Endothelial cell of umbilical vein (primary cell): ENCODE results near the gene TEX101. TPM values are rescaled to one million over a fixed set of nuclear protein-coding genes. Genes with fewer than 3 reads are reported as not detected.

Experiments
- BruUV-seq: library from RNA; stranded (reverse); fragments of 400-500 nt; replicated peaks from 2 replicates; lab custom pipeline; 2021; lab: Mats Ljungman, UMichigan
- CTCF ChIA-PET: fragments of 300-600, 350-600 bp; sonication (Branson Sonifier 250); formaldehyde crosslinking; loops from one replicate; lab custom pipeline; 2021; ENCODE audit warnings: antibody characterized with exemption, inconsistent platforms; lab: Charles Lee
- POLR2A ChIA-PET: fragments of 300-600, 350-600 bp; sonication (Branson Sonifier 250); formaldehyde crosslinking; loops from one replicate; lab custom pipeline; 2021; ENCODE audit warnings: antibody characterized with exemption, inconsistent platforms; lab: Charles Lee
- DNase-seq: peaks from one replicate; pipeline ENCODE4 v3.0.0-alpha.2; 2011; ENCODE audit warnings: low read depth, low spot score
- FAIRE-seq: peaks from 2 replicates; lab custom pipeline; 2011; peaks lifted over from hg19 to GRCh38; lab: Jason Lieb, UNC
- H2AFZ ChIP-seq: 2 replicates; pipeline ENCODE4 v1.6.0; 2012; ENCODE audit warnings: low read depth, low read length, control low read depth, inconsistent platforms
- H3K27ac ChIP-seq: 2 replicates; pipeline ENCODE4 v1.5.1; 2011; ENCODE audit warnings: low read depth, mild to moderate bottlenecking, control low read depth, low read length, moderate library complexity; ENCODE audit not compliant: insufficient read depth
- H3K27me3 ChIP-seq, 2 experiments: 2 replicates each; pipeline versions ENCODE4 v1.6.0 to v1.6.1; 2011; ENCODE audit warnings: low read length in 2 of 2, mixed read lengths in 1 of 2; ENCODE audit not compliant: control insufficient read depth in 2 of 2, insufficient read depth in 2 of 2
- H3K36me3 ChIP-seq, 2 experiments: 2 replicates in 1 of 2; 3 replicates in 1 of 2; pipeline ENCODE4 v1.5.1; 2011; ENCODE audit warnings: low read length in 2 of 2, mild to moderate bottlenecking in 1 of 2, moderate library complexity in 1 of 2; ENCODE audit not compliant: control insufficient read depth in 2 of 2, insufficient read depth in 2 of 2; ENCODE audit errors: extremely low read depth in 1 of 2
- H3K4me1 ChIP-seq: 3 replicates; pipeline ENCODE4 v1.5.1; 2011; ENCODE audit warnings: mild to moderate bottlenecking, low read length; ENCODE audit not compliant: control insufficient read depth, insufficient read depth; ENCODE audit errors: extremely low read depth
- H3K4me2 ChIP-seq: 2 replicates; pipeline ENCODE4 v1.6.1; 2011; ENCODE audit warnings: low read length, control low read depth, mixed read lengths; ENCODE audit not compliant: insufficient read depth
- H3K4me3 ChIP-seq, 3 experiments: fragments of 200-600 bp in 1 of 3; sonication (generic), shearing (Covaris generic) in 1 of 3; replicated peaks in 1 of 3; 2 replicates each; pipeline ENCODE4 v1.5.1; 2011 to 2016; ENCODE audit warnings: control low read depth in 3 of 3, low read length in 3 of 3, mild to moderate bottlenecking in 2 of 3, inconsistent platforms in 1 of 3, low read depth in 1 of 3, moderate library complexity in 1 of 3; ENCODE audit not compliant: insufficient read depth in 1 of 3
- H3K79me2 ChIP-seq: 2 replicates; pipeline ENCODE4 v1.6.0; 2012; ENCODE audit warnings: low read length, inconsistent platforms; ENCODE audit not compliant: control insufficient read depth, insufficient read depth
- H3K9ac ChIP-seq: replicated peaks from 2 replicates; pipeline ENCODE3; 2011; ENCODE audit warnings: low read length, control low read depth; ENCODE audit not compliant: insufficient read depth; ENCODE audit errors: extremely low read depth
- H3K9me1 ChIP-seq: replicated peaks from 3 replicates; pipeline ENCODE4 v1.6.0; 2011; ENCODE audit warnings: mild to moderate bottlenecking, low read length; ENCODE audit not compliant: control insufficient read depth, insufficient read depth; ENCODE audit errors: extremely low read depth
- H3K9me3 ChIP-seq: replicated peaks from 2 replicates; pipeline ENCODE4 v1.5.1; 2012; ENCODE audit warnings: low read length, inconsistent platforms; ENCODE audit not compliant: control insufficient read depth, insufficient read depth
- H4K20me1 ChIP-seq: replicated peaks from 2 replicates; pipeline ENCODE3; 2011; ENCODE audit warnings: mild to moderate bottlenecking, low read length; ENCODE audit not compliant: control insufficient read depth, insufficient read depth; ENCODE audit errors: extremely low read depth
- EZH2 ChIP-seq: IDR thresholded peaks from 2 replicates; pipeline ENCODE4 v1.6.1; 2012; ENCODE audit warnings: borderline replicate concordance, low read depth, mild to moderate bottlenecking, moderate library complexity, low read length, inconsistent platforms; ENCODE audit not compliant: severe bottlenecking
- FOS ChIP-seq: IDR thresholded peaks from 2 replicates; pipeline ENCODE4 v1.6.1; 2011; ENCODE audit warnings: mild to moderate bottlenecking, low read length, moderate library complexity, borderline replicate concordance; ENCODE audit not compliant: insufficient read depth
- GATA2 ChIP-seq: IDR thresholded peaks from 2 replicates; pipeline ENCODE4 v1.7.0; 2011; ENCODE audit warnings: low read depth, mild to moderate bottlenecking, moderate library complexity, mixed read lengths, low read length; ENCODE audit not compliant: insufficient read length, insufficient read depth
- JUN ChIP-seq: IDR thresholded peaks from 2 replicates; pipeline ENCODE4 v1.6.1; 2011; ENCODE audit warnings: borderline replicate concordance, low read depth; ENCODE audit not compliant: insufficient read length, insufficient read depth
- MYC ChIP-seq: IDR thresholded peaks from one replicate; pipeline ENCODE4 v1.6.1; 2011; ENCODE audit warnings: mild to moderate bottlenecking, low read depth, low read length
- POLR2A ChIP-seq: IDR thresholded peaks from 2 replicates; pipeline ENCODE4 v1.6.1; 2012; ENCODE audit warnings: low read depth, mild to moderate bottlenecking, control low read depth, low read length
- POLR2AphosphoS5 ChIP-seq: IDR thresholded peaks from 2 replicates; pipeline ENCODE4 v1.6.1; 2012; ENCODE audit warnings: low read depth, mild to moderate bottlenecking, control low read depth, low read length, moderate library complexity; ENCODE audit not compliant: insufficient read depth
- dilution Hi-C: fragments of 300-500 bp; cut with MboI; formaldehyde crosslinking; loops from one replicate; pipeline ENCODE4 v1.15.0; 2019; ENCODE audit warnings: low sequenced_read_pairs; ENCODE audit not compliant: extremely low pct_ligation_motif_present
- intact Hi-C: fragments of 100-400 bp; cut with micrococcal nuclease; formaldehyde crosslinking; loops from one replicate; pipeline ENCODE4 v1.10.0; 2022
- polyA plus RNA-seq, 4 experiments: library from polyadenylated mRNA; depleted of rRNA in 3 of 4; stranded (reverse) in 3 of 4; unstranded in 1 of 4; fragments of >200 nt; gene quantifications; 2 replicates each; pipeline versions ENCODE4 v1.2.1 to v1.2.3, GENCODE V29; 2011 to 2012; ENCODE audit warnings: missing spikeins in 1 of 4
- total RNA-seq: library from RNA; stranded (reverse); gene quantifications from 2 replicates; pipeline ENCODE4 v1.2.3, GENCODE V29; 2021
- TF ChIP-seq, protein P1 (sequence below), 2 donors: IDR thresholded peaks; 1 replicate in 1 of 2; 2 replicates in 1 of 2; pipeline ENCODE4 v1.5.1; 2011; ENCODE audit warnings: low read length in 2 of 2, mild to moderate bottlenecking in 2 of 2, moderate library complexity in 2 of 2, control low read depth in 1 of 2, inconsistent platforms in 1 of 2, low read depth in 1 of 2; ENCODE audit not compliant: insufficient read depth in 1 of 2; ENCODE audit errors: extremely low read depth in 1 of 2
- TF ChIP-seq, protein P2 (sequence below): IDR thresholded peaks from 2 replicates; pipeline ENCODE4 v1.6.1; 2011; ENCODE audit not compliant: insufficient read depth, insufficient read length

Gene TEX101
- total and polyA plus RNA-seq, 2 donors (not counting 3 experiments of a cell fraction or from before 2014, with no cell fraction given), result not detected

DNA sequence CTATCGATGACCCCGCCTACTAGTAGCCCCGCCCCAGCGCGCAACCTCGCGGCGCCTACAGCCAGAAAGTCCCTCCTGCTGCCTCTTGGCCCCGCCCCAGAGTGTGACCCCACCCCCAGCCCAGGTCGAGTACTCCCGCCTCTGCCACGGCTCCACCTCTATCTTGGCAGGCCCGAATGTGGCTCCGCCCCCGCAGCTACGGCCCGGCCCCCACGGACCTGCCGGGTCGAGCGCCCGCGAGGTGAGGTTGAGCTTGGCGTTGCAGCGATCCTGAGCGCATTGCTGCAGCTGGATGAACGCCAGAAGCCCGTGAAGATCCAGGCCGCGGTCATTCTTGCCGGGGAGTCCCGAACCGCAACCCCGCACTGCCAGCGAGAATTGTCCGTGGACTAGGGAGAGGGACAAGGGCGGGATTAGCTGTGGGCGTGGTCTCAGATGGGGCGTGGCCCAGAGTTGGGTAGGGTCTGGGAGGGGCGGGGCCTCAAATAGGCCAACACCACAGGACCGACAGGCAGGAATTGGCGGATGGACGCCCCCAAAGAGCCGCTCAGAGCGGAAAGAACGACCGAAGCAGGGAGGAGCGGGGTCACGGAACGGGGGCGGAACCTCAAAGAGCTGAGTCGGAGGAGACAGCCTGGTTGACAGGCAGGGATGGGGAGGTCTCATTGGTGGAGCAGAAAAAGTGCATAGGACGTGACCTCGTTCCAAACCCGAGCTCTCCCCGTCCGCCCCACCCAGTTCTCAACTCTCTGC, 48.9 kb downstream of the TEX101 start:
- H3K4me2 ChIP-seq, result peak overlapping the region; percentile 61
- no peak overlapping the region for H3K9ac ChIP-seq
- H3K4me3 ChIP-seq, result peak overlapping the region; percentile 52 to 63 (median 58)
- no peaks in the 10 kb centered on the region for H4K20me1 ChIP-seq
- peak overlapping the region; percentile 98 for H2AFZ ChIP-seq
- H3K9me1 ChIP-seq, result no peaks in the 10 kb centered on the region
- intact Hi-C loops, result loop anchor here (1.0 to 5.0 kb wide), 3 partner anchors 12 to 64 kb away; partner anchors contain the start of genes ETHE1 and PHLDB3
- FAIRE-seq, result peak; percentile 94
- H3K9me3 ChIP-seq, result no peaks in the 10 kb centered on the region
- peaks cover 14% of the 10 kb centered on the region for H3K4me1 ChIP-seq
- ChIA-PET POLR2A (interaction anchor here (0.7 kb wide), 1 partner anchor 689 kb away, joined by 4 read pairs; no protein-coding TSS in a partner anchor), CTCF (interaction anchor here (0.6 to 3.3 kb wide), 10 partner anchors 11 to 92 kb away, joined by 3 to 30 read pairs (median 4); partner anchors contain the start of gene PHLDB3)
- dilution Hi-C loops, result no loop called here
- H3K79me2 ChIP-seq, result no peaks in the 10 kb centered on the region
- H3K36me3 ChIP-seq, result no peaks in the 10 kb centered on the region
- no TSS peak for BruUV-seq
- peak; percentile 91 for DNase-seq
- H3K27ac ChIP-seq, result no peak overlapping the region
- TF ChIP-seq, protein P1, sequence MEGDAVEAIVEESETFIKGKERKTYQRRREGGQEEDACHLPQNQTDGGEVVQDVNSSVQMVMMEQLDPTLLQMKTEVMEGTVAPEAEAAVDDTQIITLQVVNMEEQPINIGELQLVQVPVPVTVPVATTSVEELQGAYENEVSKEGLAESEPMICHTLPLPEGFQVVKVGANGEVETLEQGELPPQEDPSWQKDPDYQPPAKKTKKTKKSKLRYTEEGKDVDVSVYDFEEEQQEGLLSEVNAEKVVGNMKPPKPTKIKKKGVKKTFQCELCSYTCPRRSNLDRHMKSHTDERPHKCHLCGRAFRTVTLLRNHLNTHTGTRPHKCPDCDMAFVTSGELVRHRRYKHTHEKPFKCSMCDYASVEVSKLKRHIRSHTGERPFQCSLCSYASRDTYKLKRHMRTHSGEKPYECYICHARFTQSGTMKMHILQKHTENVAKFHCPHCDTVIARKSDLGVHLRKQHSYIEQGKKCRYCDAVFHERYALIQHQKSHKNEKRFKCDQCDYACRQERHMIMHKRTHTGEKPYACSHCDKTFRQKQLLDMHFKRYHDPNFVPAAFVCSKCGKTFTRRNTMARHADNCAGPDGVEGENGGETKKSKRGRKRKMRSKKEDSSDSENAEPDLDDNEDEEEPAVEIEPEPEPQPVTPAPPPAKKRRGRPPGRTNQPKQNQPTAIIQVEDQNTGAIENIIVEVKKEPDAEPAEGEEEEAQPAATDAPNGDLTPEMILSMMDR (IDR thresholded peaks at IDR 0.05; ENCODE audit: extremely low read depth in 1 of 2, insufficient read depth in 1 of 2, low read depth in 1 of 2, low read length in 2 of 2), result no peak
- no peak for TF ChIP-seq MYC
- no peak for TF ChIP-seq POLR2A
- TF ChIP-seq POLR2AphosphoS5, result no peak
- TF ChIP-seq FOS, result no peak
- TF ChIP-seq, protein P2, sequence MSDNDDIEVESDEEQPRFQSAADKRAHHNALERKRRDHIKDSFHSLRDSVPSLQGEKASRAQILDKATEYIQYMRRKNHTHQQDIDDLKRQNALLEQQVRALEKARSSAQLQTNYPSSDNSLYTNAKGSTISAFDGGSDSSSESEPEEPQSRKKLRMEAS, result no peak
- no peak for TF ChIP-seq JUN
- TF ChIP-seq EZH2, result no peak
- no peak for TF ChIP-seq GATA2
- H3K27me3 ChIP-seq, result no peaks in the 10 kb centered on the region
